ENCODE measurements around the gene COG4. TPM values are rescaled to one million over a fixed set of nuclear protein-coding genes. Genes with fewer than 3 reads are reported as not detected.

The COG4 gene
- total RNA-seq, 2 donors from 2014 or later: 62.7 to 71.4 TPM

GRCh38 chr16:70512456-70512855, 10.9 kb downstream of the COG4 start:
- H3K4me1 ChIP-seq (ENCODE audit: control insufficient read depth, insufficient read depth, low read length): no peaks in the 10 kb centered on the region
- no peak overlapping the region for H3K27ac ChIP-seq (ENCODE audit: low read depth, low read length)
- H3K4me3 ChIP-seq (ENCODE audit: low read length): no peak overlapping the region
- no peaks in the 10 kb centered on the region for H3K27me3 Mint-ChIP-seq (ENCODE audit: insufficient read depth)
- DNase-seq: no peak
- WGBS, 2 experiments (ENCODE audit: insufficient coverage in 1 of 2, insufficient read length in 1 of 2): 94 to 95% methylated on average over 4 to 5 of the region's 5 CpGs
- no peak for TF ChIP-seq CTCF (conservative IDR thresholded peaks at IDR 0.05)
- no peaks in the 10 kb centered on the region for H3K9me3 ChIP-seq (ENCODE audit: control insufficient read depth, low read length)
- no peaks in the 10 kb centered on the region for H3K4me1 Mint-ChIP-seq
- H3K27ac Mint-ChIP-seq: no peak overlapping the region
- no peaks in the 10 kb centered on the region for H3K27me3 ChIP-seq (ENCODE audit: control insufficient read depth, insufficient read depth, low read length, poor library complexity, severe bottlenecking)
- no peaks in the 10 kb centered on the region for H3K9me3 Mint-ChIP-seq
- no peak overlapping the region for H3K4me3 Mint-ChIP-seq
- no peak overlapping the region for H3K9ac ChIP-seq (ENCODE audit: extremely low read depth, low read length, poor library complexity, severe bottlenecking)
- H3K36me3 Mint-ChIP-seq (ENCODE audit: low read depth): peaks cover 53% of the 10 kb centered on the region
- H3K36me3 ChIP-seq (ENCODE audit: control insufficient read depth, insufficient read depth, low read length): peaks cover 76% of the 10 kb centered on the region

GRCh38 chr16:70511833-70512232, 11.5 kb downstream of the COG4 start:
- no peak overlapping the region for H3K4me3 Mint-ChIP-seq
- 98 to 100% methylated on average over 1 of the region's 1 CpG for WGBS, 2 experiments (ENCODE audit: insufficient coverage in 1 of 2, insufficient read length in 1 of 2)
- H3K27ac Mint-ChIP-seq: no peak overlapping the region
- no peaks in the 10 kb centered on the region for H3K4me1 Mint-ChIP-seq
- no peaks in the 10 kb centered on the region for H3K9me3 ChIP-seq (ENCODE audit: control insufficient read depth, low read length)
- H3K4me1 ChIP-seq (ENCODE audit: control insufficient read depth, insufficient read depth, low read length): no peaks in the 10 kb centered on the region
- no peaks in the 10 kb centered on the region for H3K9me3 Mint-ChIP-seq
- H3K4me3 ChIP-seq (ENCODE audit: low read length): no peak overlapping the region
- peaks cover 52% of the 10 kb centered on the region for H3K36me3 Mint-ChIP-seq (ENCODE audit: low read depth)
- H3K36me3 ChIP-seq (ENCODE audit: control insufficient read depth, insufficient read depth, low read length): peaks cover 76% of the 10 kb centered on the region
- no peaks in the 10 kb centered on the region for H3K27me3 Mint-ChIP-seq (ENCODE audit: insufficient read depth)
- no peak for TF ChIP-seq CTCF (conservative IDR thresholded peaks at IDR 0.05)
- DNase-seq: no peak
- no peaks in the 10 kb centered on the region for H3K27me3 ChIP-seq (ENCODE audit: control insufficient read depth, insufficient read depth, low read length, poor library complexity, severe bottlenecking)
- no peak overlapping the region for H3K9ac ChIP-seq (ENCODE audit: extremely low read depth, low read length, poor library complexity, severe bottlenecking)
- no peak overlapping the region for H3K27ac ChIP-seq (ENCODE audit: low read depth, low read length)

GRCh38 chr16:70510216-70510615, 13.1 kb downstream of the COG4 start:
- Mint-ChIP-seq H3K9me3 (no peaks in the 10 kb centered on the region), H3K27me3 (ENCODE audit: insufficient read depth) (no peaks in the 10 kb centered on the region), H3K27ac (no peak overlapping the region), H3K4me3 (no peak overlapping the region), H3K4me1 (no peaks in the 10 kb centered on the region), H3K36me3 (ENCODE audit: low read depth) (peaks cover 47% of the 10 kb centered on the region)
- DNase-seq: no peak
- TF ChIP-seq CTCF (conservative IDR thresholded peaks at IDR 0.05): no peak
- H3K9me3 ChIP-seq (ENCODE audit: control insufficient read depth, low read length): no peaks in the 10 kb centered on the region
- 93 to 96% methylated on average over 3 of the region's 3 CpGs for WGBS, 2 experiments (ENCODE audit: insufficient coverage in 1 of 2, insufficient read length in 1 of 2)
- no peaks in the 10 kb centered on the region for H3K27me3 ChIP-seq (ENCODE audit: control insufficient read depth, insufficient read depth, low read length, poor library complexity, severe bottlenecking)
- no peak overlapping the region for H3K27ac ChIP-seq (ENCODE audit: low read depth, low read length)
- peaks cover 66% of the 10 kb centered on the region for H3K36me3 ChIP-seq (ENCODE audit: control insufficient read depth, insufficient read depth, low read length)
- H3K4me1 ChIP-seq (ENCODE audit: control insufficient read depth, insufficient read depth, low read length): no peaks in the 10 kb centered on the region
- H3K9ac ChIP-seq (ENCODE audit: extremely low read depth, low read length, poor library complexity, severe bottlenecking): no peak overlapping the region
- H3K4me3 ChIP-seq (ENCODE audit: low read length): no peak overlapping the region
